ENCODE data around the gene CYBC1. TPM values are rescaled to one million over a fixed set of nuclear protein-coding genes. Genes with fewer than 3 reads are reported as not detected.
"Not testable (repeated sequence)": the region's sequence is repeated elsewhere in the genome, so short reads cannot be mapped to it uniquely, and the experiment has no call there.

Gene CYBC1
- total RNA-seq, 1 donor from 2014 or later, result 36.6 TPM

DNA sequence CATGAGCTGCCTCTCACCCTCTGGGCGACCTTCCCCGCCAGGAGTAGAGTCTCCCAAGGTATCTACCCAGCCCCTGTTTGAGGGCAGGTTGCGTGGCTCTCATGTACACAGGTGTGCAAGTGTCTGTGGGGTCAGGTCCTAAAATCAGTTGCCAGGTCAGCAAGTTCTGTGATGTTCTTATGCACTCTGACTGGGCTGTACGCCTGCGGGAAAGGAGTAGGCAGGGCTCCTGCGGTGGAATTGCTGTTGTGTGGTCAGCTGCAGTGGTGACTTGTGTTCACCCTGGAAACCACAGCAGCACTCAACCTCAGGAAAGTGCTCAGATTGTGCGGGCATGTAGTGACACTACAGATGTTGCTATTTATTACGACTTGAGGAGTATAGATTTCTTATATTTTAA is 27.4 kb upstream of the CYBC1 start:
- no peak for DNase-seq

DNA sequence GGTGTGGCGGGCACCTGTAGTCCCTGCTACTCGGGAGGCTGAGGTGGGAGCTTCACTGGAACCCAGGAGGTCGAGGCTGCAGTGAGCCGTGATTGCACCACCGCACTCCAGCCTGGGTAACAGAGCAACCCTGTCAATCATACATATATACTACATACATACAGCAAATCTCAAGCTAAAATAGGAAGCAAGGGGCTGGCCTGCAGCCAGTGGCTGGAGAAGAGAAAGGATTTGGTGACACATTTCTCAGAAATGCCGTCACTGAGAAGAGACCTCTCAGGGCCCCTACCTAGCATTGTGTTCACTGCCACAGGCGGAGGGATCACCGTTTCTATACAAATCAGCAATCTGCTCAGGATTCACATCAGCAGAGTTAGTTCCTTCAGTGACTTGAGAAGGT is 24.9 kb upstream of the CYBC1 start:
- peak; percentile 27 for DNase-seq

DNA sequence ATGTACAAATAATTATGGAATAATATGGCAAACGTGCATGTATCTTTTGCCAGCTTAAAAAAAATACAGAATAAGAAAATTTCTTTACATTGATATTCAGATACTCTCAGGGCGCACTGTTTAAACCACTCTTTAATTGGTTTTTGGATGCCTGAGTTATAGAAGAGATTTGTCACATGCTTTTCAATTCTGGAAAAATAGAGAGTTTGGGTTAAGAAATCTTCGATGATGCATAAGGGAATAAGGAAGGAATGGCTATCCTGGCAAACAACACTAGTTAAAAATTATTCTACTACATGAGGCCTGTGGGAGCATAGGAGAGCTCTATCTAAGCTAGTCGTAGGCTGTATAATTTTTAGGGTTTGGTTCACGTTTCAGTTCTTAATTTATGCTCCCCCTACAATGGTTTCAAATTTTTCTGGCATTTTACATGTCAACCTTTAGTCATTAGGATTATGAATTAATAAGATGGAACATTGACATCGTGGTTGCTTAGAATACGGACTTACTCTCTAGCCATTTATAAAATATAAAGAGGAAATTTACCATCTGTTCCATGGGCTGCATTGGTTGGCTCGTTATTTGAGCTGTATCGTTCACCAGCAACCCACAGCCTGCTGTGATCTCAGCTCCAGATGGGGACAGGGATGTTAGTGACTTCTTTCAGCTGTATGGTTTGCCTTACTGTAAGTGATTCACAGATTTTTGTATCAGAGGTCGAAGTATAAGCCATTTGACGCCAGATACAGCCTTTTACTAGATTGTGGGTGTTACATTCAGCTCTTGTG is 23.9 kb upstream of the CYBC1 start:
- peak; percentile 32 for DNase-seq

DNA sequence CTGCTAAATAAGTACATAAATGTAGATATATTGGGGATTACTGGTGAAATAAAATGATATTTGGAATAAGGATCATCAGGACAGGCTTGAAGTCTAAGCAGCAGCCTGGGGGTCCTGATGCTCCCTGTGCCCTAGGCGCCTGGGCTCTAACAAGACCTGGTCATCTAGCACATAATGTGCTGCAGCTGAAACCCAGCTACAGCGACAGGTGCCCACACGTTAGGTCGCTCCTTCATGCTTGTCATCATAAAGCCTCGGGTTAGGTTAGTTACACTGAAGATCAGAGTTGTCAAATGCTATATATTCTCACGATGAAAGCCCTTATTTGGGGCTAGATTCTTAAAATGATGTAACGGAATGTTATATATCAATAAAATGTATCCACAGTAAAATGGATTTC is 19.5 kb upstream of the CYBC1 start:
- no peak for DNase-seq

DNA sequence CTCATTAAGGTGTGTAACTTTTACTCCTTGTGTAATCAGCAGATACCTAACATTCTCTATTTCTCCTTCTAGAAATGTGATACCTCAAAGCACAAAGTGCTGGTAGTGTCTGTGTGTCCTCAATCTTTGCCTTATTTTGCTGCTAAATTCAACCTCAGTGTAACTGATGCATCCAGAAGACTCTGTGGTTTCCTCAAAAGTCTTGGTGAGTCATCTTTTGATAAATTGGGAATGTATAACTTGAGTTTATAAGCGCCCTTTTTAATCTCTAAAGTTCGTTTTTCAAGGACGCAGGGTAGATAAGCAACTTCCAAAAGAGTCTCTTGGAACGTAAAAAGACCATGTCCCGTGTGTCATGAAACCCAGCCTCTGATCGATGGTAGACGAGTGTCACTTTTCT is 18.1 kb upstream of the CYBC1 start:
- no peak for DNase-seq

DNA sequence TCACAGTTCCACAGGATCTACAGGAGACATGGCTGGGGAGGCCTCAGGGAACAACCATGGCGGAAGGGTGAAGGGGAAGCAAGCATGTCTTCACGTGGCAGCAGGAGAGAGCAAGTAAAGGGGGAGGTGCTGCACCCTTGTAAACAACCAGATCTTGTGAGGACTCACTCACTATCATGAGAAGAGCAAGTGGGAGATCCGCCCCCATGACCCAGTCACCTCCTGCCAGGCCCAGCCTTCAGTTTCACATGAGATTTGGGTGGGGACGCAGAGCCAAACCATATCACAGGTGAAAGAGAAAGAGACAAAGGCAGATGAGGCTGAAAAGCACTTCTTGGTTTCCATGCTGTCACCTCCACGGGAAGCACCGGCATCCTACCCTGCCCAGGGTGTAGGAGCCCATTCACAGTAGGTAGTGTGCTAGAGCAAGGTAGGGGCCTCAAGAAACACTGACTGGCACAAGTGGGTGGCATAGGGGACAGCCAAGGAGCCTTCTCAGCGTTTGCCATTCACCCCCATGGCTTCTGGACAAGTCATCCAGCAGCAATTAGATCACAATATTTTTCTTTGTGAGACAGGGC is 14.6 kb upstream of the CYBC1 start:
- DNase-seq, result no peak

DNA sequence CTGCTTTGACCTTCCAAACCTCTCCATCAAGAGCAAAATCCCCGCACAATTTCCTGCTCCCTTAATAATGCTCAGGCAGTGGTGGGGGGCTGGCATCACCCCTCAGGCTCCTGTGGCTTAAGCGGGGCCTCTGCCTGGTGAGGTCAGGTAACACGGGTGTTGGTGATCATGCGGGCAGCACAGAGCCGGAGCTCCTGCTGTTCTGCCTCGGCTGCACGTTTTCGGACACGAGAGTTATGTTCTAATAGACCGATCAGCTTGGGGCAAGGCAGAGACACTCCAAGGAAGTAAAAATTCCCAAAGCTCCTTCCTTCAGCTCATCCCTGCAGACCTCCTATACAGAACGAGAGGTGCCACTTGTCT is 14.0 kb upstream of the CYBC1 start:
- no peak for DNase-seq

DNA sequence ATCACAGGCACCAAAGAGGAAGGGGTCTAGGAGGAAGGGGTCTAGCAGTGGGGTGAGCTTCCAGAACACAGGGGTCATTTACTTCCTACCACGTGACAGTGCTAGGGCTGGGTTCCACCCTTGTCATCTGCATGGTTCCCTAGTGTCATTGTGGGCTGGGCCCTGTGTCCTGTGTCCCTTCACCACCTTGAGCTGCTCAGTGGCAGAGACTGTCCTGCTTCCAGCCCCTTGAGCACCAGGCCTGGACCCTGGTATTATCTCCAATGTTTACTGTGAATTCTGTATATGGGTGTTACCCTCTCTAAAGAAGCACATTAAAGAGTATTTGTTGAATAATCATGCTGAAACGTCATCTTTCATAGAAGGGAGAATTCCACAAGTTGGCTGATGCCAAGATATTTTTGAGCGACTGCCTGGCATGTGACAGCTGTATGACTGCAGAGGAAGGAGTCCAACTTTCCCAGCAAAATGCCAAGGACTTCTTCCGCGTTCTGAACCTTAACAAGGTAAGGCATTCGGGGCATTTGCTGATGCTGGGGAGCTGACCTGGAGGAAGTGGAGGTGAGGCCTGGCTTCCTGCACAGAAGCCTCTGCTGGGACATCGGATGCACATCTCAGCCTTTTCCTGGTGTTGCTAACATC is 13.5 kb upstream of the CYBC1 start:
- DNase-seq, result no peak

DNA sequence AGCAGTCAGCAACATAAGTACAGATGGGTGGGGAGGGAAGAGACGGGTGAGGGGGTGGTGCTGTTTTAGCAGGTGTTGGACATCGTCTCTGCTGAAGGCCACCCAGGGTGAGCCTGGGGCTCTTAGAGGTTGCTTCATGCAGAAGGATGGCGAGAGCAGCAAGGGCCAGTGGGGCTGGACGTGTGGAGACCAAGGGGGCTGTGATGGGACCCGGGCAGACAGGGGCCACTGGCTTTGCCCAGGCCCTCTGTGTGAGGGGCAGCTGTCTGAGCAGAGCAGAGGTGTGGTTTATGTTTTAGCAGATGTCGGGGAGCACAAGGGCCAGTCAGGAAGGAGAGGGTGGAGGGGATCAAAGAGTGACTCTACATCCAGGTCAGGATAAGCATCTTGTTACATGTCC is 12.8 kb upstream of the CYBC1 start:
- no peak for DNase-seq

DNA sequence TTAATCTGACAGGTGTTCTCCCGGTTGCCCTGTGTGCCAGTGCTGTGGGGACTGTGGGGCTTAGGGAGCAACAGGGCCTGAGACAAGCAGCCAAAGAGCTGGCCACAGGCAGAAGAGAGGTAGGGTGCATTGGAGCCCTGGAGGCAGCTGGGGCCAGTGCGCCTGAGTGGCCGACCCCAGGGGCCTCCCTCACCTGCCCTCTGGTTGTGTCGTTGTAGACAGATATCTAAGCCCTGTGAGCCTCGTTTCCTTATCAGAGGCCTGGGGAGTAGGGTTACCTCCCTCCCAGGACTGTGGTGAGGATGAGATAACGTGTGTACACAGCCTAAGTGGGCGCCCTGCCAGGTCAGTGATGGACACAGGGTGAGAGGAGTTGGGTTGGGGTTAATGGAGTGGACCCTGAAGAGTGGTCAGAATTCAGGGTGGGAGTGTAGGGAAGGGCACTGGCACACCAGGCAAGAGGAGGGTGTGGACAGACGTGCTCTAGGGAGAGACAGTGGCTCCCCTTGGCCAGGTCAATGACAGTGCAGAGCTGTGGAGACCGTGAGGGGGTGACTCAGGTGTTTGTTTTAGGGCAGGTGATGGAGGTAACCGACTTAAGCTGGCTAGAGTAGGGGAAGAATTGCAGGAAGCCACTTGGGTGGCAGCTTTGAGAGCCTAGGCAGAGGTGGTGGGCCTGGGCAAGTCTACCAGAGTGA is 11.4 kb upstream of the CYBC1 start:
- DNase-seq, result no peak

DNA sequence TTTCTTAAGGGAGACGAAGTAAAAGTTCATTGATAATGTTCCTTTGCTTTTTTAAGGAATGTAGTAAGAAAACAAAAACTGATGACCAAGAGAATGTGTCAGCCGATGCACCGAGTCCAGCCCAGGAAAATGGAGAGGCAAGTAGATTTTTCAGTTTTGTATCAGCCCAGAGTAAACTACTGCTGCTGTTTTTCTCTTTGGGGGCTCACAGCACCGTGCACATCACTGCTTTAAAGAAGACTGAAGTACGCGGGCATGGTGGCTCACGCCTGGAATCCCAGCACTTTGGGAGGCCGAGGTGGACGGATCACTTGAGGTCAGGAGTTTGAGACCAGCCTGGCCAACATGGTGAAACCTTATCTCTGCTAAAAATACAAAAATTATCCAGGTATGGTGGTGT is 9.4 kb upstream of the CYBC1 start:
- not testable (repeated sequence) for DNase-seq

DNA sequence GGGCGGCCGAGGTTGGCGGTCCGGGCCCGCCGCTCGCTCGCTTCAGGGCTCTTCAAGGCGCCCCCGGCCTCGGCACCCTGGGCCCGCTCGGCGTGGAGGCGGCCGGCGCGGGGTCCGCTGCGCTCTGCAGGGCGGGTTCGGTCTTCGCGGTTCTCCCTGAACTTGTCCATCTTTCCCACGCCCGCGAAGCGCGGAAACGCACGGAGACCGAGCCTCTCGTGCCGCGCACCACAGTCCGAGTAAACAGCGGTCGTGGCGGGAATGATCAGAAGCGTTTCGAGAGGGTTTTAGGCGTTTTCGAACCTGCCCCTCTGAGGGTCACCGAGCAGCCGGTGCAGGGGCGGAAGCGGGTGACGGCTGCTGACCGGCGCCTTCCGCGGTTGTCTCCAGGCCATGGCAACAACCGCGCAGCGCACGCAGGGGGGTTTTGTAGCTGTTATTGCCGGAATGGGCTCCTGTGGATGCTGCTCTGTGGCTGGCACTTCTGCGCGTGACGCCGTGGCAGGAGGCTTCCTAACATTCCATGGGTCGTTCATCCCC is 8.4 kb upstream of the CYBC1 start:
- no peak for DNase-seq

DNA sequence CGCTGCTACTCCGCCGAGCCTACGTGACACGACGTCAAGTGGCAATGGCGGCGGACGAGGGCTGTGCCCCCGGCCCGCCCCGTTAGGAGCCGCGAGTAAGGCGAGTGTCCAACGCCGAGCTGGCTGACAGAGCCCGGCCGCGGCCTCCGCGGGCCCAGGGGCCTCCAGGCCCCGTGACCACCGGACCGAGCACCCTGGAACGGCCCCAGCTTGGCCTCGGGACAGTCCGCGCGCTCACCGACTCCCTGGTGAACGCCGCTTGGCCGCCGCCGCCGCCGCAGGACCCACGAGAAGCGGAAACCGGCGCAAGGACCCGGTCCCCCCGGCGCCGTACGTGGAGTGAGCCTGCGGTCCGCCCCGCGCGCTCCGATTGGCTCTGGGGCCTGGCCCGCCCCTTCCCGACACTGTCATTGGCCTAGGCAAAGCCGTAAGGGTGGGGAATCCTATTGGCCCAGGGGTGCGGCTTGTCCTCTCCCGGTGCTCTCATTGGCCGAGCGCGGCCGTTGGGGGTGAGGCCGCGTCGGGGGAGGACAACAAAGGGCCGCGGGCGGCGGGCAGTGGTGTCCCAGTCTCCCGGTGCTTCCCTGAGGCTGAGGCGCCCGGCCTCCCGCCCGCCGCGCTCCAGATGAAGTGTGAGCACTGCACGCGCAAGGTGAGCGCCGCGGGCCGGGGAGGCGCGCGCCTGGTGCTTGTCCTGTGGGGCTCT is 7.8 kb upstream of the CYBC1 start, which contains the start of gene NARF:
NARF (plus strand) TSS at position 563 of the 706 bp plus-strand sequence; CDS start at position 626, 63 bp downstream.
- peak; percentile 99 for DNase-seq

DNA sequence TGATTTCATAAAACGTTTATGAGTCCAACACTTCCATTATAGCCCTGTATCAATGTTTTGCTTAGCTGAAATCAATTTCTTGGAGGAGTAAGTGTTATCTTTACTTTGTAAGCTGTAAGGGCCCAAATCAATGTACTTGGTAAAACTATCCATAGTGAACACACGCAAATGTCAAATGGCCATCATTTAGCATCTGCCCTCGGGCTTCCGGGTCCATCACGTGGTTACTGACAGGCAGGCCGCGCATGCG is 7.3 kb upstream of the CYBC1 start:
- DNase-seq, result no peak

DNA sequence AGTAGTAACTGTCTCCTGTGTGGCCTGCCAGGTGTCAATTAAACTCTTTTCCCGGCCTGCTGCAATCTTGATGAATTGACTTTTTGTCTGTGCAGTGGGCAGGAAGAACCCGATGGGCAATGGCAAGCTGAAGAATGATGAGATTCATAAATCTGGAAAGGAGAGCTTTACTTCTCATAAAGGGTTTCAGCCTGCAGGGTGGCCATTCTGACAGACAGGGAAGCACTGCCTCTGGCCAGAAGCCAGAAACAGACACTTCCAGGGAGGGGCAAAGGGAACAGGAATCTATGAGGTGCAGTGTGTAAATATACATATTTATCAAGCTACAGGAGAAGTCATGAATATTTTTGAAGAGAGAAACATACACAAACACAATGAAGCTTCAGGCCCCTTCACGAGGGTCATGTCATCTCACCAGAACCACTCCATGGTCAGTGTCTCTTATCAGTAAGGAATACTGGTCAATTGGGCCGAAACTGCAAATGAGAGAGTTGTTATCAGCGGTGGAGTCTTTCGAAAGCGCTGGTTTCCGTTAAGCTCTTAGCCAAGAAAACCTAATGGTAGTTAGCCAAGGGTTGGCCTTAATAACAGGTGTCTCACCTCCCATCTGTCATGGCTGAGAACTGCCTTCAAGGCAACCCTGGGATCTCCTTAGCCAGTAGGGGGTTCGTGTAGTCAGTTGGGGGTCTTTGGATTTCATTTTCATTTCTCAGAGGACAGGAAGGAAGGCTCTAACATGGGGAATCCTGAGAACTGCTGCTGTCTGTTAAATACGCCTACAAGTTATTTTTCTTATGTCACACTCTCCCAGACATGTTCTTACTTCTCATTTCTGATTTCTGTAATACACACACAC is 6.7 kb upstream of the CYBC1 start:
- DNase-seq, result no peak

DNA sequence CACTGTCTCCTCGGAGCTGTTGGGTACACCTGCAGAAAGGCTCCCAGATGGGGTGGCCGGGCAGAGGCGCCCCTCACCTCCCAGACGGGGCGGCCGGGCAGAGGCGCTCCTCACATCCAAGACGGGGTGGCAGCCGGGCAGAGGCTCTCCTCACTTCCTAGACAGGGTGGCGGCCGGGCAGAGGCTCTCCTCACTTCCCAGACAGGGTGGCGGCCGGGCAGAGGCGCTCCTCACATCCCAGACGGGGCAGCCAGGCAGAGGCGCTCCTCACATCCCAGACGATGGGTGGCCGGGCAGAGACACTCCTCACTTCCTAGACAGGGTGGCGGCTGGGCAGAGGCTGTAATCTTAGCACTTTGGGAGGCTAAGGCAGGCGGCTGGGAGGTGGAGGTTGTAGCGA is 3.2 kb upstream of the CYBC1 start:
- not testable (repeated sequence) for DNase-seq

DNA sequence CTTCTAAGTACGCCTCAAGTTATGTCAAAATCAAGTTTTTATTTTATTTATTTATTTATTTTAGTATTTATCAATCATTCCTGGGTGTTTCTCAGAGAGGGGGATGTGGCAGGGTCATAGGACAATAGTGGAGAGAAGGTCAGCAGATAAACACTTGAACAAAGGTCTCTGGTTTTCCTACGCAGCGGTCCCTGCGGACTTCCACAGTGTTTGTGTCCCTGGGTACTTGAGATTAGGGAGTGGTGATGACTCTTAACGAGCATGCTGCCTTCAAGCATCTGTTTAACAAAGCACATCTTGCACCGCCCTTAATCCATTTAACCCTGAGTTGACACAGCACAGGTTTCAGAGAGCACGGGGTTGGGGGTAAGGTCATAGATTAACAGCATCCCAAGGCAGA is 2.6 kb upstream of the CYBC1 start:
- DNase-seq, result not testable (repeated sequence)

DNA sequence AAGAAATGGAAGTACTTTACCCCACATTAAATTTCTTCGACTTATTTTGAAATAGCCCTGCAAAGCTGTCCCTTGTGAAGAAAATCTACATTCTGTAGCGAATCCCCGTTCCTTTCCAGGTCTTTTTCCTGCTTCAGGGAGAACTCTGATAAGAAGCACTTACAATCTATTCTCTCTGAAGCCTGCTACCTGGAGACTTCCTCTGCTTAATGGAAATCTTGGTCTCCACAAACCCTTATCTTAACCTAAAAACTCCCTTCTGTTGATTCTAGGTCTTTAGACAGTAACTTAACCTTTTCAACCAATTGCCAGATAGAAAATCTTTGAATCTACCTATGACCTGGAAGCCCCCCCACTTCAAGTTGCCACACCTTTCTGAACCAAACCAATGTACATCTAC is 1.6 kb upstream of the CYBC1 start:
- no peak for DNase-seq

DNA sequence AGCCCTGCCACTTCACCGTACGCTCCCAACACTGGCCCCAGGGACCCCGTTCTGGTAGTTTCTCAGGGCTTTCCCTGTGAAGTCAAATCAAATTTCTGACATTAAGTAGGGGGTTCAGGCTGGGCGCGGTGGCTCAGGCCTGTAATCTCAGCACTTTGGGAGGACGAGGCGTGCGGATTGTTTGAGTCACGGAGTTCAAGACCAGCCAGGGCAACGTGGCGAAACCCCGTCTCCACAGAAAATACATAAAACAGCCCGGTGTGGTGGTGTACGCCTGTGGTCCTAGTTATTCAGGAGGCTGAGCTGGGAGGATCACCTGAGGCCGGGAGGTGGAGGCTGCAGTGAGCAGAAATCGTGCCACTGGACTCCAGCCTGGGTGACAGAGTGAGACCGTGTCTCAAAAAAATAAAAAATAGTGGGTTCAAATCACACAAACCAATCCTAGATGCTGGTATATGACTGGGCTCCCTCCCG is 632 bp downstream of the CYBC1 start:
- no peak for DNase-seq

DNA sequence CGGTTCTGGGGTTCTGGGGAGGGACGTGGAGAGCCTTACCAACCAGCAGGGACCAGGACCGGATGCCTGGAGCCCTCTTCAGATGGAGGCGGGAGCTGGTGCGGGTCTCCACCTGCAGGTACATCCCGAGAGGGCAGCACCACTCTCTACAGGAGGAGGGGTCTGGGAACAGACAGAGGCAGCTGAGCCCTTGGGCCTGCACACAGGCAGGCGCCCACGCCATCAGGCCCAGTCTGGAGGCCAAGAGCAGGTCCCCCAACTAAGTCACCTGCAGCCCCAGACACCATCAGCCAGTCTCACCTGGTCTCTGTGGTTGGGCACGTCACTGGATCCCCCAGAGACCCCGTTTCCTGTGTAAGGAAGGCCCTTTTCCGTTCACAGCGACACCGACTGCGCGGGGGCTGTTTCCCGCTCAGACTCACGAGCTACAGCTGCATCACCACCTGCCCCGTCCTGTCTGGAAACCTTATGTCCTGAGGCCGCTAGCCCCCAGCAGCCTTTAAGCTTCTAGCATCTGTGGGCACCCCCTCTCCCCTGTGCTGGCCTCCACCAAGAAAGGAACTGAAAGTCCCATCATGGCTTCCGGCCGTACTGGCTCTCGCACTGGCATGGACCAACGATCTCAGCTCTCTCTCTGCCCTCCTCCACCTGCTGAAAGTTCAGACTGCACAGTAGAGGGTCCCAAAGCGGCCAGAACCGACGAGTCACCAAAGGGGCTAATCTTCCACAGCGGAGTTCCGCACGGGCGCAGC is 1.2 kb downstream of the CYBC1 start:
- peak; percentile 43 for DNase-seq

DNA sequence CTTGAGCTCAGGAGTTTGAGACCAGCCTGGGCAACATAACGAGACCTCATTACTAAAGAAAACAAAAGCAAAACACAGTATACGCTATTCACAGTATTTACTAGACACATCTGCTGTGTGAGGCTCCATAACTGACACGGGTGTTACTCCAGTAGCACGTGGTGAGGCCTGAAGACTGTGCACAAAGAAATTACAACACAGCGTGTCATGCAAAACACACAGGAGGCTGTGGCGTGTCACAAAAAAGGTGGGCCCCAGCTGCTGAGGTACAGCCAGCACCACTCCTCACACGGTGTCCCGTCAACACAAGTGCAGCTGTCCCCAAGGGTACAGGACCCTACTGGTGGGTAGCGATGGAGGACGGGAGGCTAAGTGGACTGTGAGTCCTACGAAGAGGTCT is 2.7 kb downstream of the CYBC1 start:
- no peak for DNase-seq
